ENCODE data around the gene EPB41.
A peak's percentile ranks its signal among the peaks of the same experiment; 100 is the strongest.

Gene EPB41

DNA sequence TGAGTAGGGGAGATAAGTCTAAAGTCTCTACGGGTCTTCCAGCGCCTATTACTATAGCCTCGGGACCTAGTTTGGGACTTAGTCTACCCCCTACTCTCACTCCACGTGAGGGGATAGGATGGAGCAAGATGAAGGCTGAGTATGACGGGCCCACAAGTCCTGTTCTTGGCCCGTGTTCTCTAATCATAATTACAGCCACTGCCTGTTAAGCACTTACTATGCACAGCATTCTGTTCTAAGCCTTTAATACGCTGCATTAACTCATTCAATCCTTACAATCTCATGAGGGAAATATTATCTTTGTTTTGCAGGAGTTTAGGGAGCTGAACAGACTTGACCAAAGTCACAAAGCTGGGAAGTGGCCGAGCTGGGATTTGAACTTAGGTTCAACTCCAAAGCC is 23.9 kb upstream of the EPB41 start:
- FAIRE-seq (no peak), DNase-seq (ENCODE audit: extremely low spot score, insufficient read length, low read depth) (no peak)

DNA sequence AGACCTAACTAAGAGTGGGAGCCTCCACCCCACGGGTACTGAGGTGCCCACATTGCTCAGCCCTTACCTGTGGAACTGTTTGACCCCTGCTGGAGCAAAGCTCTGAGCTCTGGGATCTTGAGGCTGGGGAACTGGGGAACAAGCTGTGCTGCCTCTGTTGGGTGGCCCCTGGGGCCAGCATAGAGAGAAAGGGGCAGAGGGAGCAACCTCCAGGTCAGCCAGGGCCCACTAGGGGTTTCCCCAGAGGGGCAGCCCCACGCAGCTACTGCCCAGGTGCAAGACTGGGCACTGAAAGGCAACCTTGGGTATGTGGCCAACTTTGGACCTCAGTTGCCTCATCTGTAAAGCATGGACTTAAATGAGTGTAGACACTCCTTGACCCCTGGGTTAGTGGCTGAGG is 23.5 kb upstream of the EPB41 start:
- FAIRE-seq = no peak
- no peak for DNase-seq (ENCODE audit: extremely low spot score, insufficient read length, low read depth)

DNA sequence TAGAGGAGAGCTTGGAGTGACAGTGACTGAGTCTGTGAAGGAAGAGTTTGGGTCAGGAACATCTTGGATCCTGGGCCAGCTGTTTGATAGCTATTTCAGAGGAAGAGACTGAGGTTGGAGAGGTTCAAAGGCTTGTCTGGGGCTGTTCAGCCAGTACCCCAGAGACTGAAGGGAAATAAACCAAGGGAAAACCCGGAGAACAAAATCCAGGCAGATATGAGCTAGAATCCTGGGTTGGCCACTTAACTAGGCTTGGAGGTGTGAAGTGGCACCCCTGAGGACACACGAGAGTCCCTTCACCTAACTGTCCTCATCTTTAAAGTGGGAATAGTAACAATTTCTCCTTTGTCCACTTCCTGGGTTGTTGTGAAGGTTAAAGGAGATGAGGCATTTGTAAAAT is 23.1 kb upstream of the EPB41 start:
- no peak for FAIRE-seq
- DNase-seq (ENCODE audit: extremely low spot score, insufficient read length, low read depth) = no peak

DNA sequence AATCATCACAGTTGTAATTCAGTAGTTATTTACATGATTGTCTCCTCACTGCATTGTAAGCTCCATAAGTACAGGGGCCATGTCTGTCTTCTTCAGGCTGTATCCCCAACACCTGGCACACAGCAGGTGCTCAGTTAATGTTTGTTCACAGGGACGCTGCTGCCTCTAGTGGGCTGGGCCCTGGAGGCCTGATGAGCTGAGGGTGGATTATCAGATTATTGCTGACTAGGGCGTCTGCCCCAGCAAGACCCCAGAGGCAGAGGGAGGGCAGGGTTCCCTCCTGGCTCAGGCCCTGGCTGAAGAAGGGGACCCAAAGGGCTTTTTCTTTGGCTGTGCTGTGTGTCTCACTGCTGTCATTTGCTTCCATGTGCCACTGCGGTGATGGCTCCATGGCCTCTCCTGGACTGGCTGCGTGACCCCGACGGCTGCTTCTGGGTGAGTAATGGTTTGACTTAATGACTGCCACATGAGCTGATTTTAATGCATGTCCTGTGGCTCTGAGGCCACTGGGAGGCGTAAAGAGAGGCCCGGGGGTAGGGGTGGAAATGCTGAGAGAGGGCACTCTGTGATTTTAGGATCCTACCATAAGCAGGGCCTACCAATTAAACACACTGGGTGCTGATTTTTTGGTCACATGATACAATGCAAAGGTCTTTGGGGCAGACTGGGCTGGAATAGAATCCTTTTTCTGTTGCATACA is 20.8 kb upstream of the EPB41 start:
- no peak for FAIRE-seq
- no peak for DNase-seq (ENCODE audit: extremely low spot score, insufficient read length, low read depth)

DNA sequence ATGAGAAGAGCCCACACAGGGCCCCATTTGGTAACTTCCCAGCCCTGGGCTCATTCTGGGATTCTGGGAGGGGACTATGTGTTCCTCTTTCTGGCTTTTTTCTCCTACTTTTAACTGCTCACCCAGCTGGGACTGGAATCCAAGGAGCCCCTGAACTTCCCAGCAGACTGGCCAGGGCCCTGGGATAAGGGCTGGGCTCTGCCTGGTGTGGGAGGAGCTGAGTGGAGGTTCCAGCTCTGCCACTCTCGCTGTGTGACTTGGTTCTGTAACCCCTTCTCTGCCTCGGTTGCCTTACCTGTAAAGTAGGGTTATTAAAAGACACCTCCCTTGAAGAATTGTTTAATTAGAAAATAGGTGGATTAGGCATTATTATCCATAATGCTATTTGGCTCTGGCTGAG is 19.6 kb upstream of the EPB41 start:
- DNase-seq (ENCODE audit: extremely low spot score, insufficient read length, low read depth) (no peak), FAIRE-seq (no peak)

DNA sequence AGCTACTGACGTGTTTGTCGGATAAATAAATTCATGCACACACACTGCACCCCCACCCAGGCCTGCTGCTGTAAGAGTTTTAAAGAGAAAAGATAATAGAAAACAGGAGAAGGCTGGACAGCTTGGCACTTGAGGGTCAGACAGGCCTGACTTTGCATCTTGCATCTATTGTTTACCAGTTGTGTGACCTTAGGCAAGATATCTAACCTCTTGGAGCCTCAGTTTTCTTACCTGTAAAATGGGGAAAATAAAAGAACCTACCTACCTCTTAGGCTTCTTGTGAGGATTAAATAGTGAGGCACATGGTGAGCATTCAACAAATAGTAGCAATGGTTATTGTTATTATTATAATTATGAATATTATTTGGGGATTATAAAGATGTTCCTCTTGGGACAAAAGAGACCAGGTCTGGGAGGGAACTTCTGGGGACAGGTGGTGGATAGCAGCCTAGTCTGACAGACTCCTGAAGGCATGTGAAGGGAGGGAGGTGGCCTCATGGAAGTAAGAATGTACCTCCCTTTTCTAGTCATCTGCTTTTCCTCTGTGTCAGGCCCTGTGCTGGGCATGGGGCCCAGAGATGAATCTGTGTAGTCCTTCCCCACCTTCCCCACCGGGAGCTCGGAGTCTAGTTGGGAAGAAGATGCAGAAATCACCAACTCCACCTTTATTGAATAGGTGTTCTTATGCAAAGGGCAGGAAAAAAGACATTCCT is 18.3 kb upstream of the EPB41 start:
- FAIRE-seq (no peak), DNase-seq (ENCODE audit: extremely low spot score, insufficient read length, low read depth) (no peak)

DNA sequence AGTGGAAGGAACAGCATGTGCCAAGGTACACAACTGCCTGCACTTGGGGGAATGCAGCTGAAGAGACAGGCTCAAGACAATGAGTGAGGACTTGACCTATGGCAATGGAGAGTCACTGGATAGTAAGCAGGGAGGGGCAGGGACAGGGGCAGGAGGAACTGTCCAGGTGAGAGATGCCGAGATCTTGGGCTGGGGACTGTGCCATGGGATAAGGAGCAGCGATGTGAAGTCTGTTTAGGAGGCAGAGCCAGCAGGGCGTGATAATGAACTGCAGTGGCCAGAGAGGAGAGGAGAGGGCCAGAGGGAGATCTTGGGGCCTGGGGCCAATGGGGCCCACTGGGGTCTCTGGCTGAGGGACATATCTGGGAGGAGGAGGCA is 17.8 kb upstream of the EPB41 start:
- no peak for FAIRE-seq

DNA sequence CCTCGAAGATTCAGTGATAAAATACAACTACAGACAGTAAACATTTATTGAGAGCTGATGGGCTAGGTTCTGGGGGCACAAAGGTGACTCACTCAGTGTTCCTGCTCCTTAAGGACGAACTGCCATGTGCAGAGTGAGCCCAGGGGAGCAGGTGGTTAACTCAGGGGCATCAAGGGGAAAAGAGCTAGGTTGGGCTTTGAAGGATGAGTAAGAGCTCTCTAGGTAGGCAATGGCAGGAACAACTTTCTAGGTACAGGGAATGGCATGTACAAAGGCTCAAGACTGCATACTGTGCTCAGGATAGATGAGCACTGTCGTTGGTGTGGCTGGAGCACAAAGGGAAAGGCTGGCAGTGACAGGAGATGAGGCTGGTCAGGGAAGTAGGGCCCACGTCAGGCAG is 16.6 kb upstream of the EPB41 start:
- DNase-seq (ENCODE audit: extremely low spot score, insufficient read length, low read depth) (no peak), FAIRE-seq (no peak)

More for the DNA sequence above, 17.8 kb upstream of the EPB41 start:
- no peak for DNase-seq (ENCODE audit: extremely low spot score, insufficient read length, low read depth)

DNA sequence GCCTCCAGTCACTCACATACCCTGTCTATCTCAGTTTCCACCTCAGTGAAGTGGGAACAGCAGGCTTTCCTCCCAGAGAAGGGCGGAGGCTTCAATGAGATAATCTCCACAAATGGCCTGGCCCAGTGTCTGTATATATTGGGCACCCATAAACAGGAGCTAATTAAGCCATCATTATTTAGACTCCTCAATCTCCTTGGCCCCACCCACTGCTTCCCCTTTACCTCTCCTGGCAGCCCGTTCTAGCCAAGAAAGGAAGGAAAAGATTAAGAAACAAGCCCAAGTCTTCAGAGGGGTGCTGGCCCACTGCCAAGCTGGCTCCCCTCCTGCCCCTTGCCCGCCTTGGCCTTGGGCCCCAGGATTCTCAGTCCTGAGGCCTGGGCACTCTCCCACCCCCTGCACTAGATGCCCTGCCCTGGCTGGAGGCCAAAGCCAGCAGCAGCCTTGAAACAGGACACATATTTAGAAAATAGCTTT is 15.9 kb upstream of the EPB41 start:
- FAIRE-seq = no peak
- no peak for DNase-seq (ENCODE audit: extremely low spot score, insufficient read length, low read depth)

DNA sequence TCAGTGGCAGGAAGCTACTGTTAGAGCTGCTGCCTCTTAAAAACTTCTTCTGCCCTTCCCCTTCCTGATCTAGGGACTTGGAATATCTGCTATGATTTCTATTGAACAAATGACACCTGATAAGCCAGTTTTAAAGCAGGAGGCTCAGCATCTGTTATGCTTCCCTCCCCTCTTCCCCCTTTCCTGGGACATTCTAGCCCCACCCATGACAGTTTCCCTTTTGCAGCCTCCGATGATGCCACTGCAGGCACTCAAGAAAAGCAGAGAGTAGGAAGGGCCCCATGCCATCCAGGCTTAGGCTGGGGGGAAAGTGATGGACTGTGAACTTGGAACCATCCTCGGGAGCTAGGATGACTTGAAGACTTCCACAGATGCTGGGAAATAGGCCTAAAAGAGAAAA is 15.1 kb upstream of the EPB41 start:
- FAIRE-seq = no peak
- DNase-seq (ENCODE audit: extremely low spot score, insufficient read length, low read depth) = no peak

DNA sequence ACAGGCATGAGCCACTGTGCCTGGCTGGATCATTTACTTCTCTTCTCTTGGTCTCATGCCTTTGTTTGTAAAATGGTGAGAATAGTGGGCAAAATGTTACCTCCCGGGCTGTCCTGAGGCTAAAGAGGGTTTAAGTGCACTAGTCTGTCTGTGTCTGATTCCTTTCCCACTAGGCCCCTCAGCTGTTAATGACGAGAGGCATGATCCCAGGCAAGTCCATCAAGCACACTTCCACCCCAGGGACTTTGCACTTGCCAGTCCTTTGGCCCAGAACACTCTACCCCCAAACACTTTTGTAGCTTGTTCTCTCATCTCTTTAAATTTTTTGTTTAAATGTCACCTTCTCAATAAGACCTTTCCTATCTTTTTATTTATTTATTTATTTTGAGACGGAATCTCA is 13.8 kb upstream of the EPB41 start:
- no peak for DNase-seq (ENCODE audit: extremely low spot score, insufficient read length, low read depth)
- no peak for FAIRE-seq

DNA sequence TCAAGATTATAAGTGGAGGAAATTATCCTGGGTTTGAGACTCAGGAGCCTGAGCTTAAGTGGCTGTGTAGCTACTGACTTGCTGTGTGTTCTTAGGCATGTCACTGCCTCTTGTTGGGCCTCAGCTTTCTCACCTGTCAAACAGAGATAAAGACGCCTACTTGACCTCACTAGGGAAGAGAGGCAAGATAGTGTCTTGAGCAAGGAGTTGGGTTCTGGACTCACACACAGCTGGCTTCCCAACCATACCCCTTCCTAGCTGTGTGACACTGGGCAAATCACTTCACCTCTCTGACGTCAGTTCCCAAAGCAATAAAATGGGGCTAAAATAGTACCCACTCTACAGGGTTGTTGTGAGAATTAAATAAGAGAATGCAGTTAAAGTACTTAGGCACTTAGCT is 11.6 kb upstream of the EPB41 start:
- FAIRE-seq = no peak
- no peak for DNase-seq (ENCODE audit: extremely low spot score, insufficient read length, low read depth)

DNA sequence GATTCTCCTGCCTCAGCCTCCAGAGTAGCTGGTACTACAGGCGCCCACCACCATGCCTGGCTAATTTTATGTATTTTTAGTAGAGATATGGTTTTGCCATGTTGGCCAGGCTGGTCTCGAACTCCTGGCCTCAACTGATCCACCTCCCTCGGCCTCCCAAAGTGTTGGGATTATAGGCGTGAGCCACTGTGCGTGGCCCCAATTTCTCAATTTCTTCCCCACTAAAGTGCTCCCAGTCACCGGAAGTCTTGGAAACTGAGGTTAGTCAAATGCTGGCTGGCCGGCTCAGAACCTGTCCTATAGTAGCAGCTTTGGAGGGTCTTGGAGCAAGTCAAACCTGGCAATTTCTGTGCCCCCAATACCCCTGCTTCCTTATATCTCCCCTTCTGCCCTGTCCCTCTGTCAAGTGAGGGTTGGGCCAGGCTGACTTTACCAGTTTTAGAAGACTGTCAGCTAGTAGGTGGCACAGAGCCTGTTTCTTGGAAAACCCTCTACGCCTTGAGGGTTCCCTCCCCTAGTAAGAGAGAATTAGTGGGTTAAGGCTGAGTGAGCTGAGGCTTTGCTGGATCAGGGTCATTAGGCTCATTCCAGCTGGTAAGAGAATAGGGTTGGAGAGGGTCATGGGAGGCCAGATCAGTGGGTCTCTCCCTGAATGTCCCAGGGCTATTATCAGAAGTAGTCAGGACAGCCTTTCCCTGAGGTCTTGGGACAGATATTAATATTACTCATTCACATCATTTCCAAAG is 8.3 kb upstream of the EPB41 start:
- FAIRE-seq (no peak), DNase-seq (ENCODE audit: extremely low spot score, insufficient read length, low read depth) (no peak)

DNA sequence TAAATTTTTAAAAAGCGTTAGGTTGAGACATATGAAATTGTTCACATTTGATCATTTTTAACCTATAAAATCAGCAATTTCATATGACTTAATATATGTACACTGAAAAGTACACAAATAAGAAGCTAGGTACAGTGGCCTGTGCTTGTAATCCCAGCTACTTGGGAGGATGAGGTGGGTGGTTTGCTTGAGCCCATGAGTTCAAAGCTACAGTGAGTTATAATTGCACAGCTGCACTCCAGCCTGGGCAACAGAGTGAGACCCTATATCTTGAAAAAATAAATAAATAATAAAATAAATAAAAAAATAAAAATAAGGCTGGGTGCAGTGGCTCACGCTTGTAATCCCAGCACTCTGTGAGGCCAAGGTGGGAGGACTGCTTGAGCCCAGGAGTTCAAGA is 5.2 kb upstream of the EPB41 start:
- FAIRE-seq (no peak), DNase-seq (ENCODE audit: extremely low spot score, insufficient read length, low read depth) (no peak)

DNA sequence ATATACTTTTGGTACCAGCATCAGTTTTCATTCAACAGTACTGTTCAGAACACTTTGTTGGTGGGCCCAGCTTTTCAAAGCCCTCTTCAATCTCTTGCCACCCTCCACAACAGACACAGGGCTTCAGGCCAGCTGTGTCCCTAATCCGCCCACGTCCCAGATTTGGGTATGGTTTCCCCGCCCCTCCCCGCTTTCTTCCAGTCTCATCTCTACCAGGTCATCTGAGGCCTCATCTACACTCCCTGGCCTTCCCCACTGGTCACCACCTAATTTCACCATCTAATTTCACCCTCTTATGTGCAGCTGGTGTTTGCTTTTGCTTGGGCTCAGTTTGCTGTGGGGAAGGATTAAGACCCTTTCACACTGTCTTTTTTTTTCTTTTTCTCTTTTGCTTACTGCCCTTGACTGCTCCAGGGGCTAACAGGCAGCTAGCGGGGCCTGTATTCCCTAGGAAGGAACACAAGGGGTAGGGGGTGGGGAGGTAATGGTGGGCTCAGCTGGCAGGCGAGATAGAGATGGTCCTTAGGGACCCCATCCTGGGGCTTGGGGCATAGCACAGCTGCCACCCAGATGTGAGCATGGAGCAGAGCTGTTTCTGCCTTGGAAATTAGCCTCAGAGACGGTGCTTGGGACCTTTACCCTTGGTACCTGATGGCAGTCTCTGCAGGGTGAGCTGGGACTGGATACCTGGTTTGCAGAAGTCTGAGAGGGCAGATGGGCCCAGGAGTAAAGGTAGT is 3.8 kb upstream of the EPB41 start:
- FAIRE-seq (no peak), DNase-seq (ENCODE audit: extremely low spot score, insufficient read length, low read depth) (no peak)

DNA sequence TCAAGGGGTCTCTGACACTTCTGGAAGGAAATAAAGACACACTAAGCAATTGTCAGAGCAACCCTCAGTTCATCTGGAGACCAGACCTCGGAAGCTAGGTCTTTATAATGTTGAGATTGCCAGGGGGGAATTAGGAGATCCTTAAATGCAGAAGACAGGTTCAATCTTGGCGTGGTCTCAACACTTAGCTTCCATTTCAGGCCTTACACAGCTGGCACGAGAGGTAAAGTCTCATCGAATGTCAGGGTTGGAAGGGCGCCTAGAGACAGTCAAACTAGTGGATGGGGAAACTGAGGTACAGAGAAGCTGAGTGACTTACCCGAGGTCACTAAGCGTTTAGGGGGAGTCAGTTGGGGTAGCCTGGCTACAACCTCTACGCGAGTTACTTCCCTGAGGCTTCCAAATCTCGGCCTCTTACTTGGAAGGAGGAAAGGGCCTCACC is 562 bp upstream of the EPB41 start:
- DNase-seq (ENCODE audit: extremely low spot score, insufficient read length, low read depth) (no peak), FAIRE-seq (no peak)

DNA sequence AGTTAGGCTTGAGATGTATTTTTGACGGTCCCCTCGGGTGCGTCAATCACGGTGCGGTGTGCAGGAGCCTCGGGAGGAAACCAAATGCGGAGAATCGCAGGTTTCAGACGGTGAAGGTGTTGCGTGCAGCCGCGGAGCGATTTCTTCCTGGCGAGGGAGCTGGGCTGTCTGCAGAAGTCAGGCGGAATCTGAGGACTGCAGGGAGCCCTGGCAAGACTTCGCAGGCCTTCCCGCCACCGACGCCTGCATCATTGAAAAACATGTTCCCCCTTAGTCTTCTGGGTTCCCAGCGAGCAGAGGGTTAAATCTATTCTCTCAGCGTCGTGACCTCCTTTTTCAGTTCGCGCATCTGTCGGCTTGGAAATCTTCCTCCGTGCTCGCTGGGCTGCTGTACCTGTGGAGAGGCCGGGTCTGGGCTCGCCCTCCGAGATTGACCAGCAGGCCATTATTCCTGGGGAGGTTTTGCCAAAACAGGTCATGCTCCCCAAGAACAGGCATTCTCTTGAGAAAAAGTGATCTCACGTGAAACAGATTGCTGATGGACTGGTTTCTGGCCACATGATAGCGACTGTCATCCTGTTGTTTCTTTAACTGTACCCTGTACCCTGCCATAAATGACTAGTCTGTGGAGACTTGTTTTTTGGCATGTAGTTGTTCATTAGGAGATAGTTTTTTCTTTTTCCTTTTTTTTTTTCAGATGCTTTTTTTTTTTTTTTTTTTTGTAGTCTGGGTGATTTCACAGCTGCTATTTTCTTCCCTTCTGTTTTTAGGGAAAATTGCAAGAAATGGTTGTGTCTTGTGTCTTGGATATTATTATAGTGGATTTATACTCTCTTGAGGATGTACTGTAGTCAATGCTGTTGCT is 894 bp downstream of the EPB41 start:
- no peak for DNase-seq (ENCODE audit: extremely low spot score, insufficient read length, low read depth)
- FAIRE-seq = peak; percentile 68

DNA sequence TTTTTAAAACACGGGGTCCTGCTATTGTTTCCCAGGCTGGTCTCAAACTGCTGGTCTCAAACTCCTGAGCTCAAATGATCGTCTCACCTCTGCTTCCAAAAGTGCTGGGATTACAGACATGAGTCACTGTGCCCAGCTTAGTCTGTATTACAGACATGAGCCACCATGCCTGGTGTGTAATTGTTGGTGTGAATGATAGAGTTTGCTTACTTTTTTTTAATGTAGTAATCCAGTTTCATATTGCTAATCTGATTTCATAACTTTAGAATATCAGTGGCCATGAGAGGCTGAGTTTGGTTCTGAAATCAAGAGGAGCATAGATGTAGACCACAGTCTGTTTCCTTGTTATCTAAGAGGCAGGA is 3.4 kb downstream of the EPB41 start:
- DNase-seq (ENCODE audit: extremely low spot score, insufficient read length, low read depth) (no peak), FAIRE-seq (no peak)

DNA sequence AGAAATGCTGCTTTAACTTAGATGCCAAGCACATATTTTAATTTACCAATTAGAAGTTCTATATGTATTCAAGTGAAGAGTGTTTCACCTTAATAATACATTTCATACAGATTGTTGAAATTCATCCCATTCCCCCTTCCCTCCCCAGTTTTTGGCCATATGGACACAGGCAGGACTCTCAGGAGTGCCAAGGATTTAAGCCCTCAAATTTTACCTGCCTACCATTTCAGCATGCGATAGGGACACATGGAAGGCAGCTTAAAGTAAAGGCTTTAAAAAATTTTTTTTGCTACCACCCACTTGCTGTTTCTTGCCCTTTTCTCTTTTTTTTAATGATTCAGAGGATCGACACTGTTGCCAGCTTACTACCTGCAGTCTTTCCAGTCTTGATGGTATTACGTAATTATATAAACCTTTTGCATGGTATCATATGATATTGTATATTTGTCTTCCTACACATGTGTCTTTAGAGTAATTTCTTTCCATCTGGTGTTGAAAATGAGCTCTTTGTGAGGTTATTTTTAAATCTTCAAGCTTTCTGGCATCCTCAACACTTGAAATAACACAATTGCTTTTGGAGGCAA is 7.0 kb downstream of the EPB41 start:
- DNase-seq (ENCODE audit: extremely low spot score, insufficient read length, low read depth) = no peak
- no peak for FAIRE-seq
